GM12874 (cell line): ENCODE results near the gene CYGB.

Experiments
- TF ChIP-seq, protein P1 (sequence below): IDR thresholded peaks from 2 replicates; pipeline ENCODE4 v1.5.1; 2011; ENCODE audit warnings: low read depth, mild to moderate bottlenecking, control low read depth, low read length, moderate library complexity; ENCODE audit not compliant: insufficient read depth

CYGB gene

DNA sequence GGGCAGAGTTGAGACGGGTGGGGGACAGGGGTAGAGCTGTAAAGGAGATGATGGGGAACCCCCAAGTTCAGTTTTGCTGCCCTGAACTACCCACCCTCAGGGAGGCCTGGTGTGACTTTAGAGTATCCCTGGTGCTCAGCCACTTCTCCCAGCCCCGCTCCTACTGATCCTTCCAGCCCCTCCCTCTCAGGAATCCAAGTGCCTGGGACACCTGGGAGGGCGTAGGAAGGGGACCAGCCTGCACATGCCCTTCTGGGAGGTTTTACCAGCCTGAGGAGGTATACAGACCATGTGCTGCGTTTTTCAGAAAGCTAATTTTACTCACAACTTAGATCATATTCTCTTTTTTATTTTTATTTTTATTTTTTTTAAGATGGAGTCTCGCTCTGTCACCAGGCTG is 44.0 kb upstream of the CYGB start:
- TF ChIP-seq, protein P1, sequence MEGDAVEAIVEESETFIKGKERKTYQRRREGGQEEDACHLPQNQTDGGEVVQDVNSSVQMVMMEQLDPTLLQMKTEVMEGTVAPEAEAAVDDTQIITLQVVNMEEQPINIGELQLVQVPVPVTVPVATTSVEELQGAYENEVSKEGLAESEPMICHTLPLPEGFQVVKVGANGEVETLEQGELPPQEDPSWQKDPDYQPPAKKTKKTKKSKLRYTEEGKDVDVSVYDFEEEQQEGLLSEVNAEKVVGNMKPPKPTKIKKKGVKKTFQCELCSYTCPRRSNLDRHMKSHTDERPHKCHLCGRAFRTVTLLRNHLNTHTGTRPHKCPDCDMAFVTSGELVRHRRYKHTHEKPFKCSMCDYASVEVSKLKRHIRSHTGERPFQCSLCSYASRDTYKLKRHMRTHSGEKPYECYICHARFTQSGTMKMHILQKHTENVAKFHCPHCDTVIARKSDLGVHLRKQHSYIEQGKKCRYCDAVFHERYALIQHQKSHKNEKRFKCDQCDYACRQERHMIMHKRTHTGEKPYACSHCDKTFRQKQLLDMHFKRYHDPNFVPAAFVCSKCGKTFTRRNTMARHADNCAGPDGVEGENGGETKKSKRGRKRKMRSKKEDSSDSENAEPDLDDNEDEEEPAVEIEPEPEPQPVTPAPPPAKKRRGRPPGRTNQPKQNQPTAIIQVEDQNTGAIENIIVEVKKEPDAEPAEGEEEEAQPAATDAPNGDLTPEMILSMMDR: no peak

DNA sequence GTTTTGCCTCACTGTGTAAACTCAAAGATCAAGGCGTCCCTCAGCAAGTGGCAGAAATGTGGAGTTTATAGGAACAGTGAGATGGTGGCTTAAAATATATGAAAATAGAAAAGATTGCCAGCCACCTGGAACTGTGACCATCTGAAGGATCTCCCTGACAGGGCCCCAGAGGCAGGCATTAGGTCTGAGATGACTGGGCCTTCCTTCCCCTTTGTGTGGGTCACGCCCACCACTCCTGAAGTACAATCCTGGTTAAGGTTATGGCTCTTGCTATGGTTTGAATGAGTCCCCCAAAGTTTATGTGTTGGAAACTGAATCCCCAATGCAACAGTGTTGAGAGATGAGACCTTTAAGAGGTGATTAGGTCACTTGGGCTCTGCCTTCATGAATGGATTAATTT is 41.8 kb upstream of the CYGB start:
- TF ChIP-seq, protein P1: no peak

DNA sequence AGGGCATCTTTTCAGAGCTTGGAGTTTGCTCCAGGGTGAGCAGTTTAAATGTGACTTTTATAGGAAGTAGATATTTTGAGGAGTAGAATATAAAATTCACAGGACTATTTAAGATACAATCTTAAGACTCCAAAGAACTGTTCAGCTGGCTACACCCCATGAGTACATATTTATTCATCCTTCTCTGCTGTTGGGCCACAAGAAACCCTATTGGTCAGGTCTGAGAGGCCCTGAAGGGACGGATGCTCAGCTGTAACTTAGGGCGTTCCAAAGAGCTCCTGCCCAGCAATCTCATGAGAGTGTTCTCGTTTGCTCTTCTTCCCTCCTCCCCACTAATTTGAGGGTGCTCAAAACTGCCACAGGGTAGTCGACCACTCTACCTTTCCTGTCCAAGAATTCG is 40.9 kb upstream of the CYGB start:
- TF ChIP-seq, protein P1: no peak

DNA sequence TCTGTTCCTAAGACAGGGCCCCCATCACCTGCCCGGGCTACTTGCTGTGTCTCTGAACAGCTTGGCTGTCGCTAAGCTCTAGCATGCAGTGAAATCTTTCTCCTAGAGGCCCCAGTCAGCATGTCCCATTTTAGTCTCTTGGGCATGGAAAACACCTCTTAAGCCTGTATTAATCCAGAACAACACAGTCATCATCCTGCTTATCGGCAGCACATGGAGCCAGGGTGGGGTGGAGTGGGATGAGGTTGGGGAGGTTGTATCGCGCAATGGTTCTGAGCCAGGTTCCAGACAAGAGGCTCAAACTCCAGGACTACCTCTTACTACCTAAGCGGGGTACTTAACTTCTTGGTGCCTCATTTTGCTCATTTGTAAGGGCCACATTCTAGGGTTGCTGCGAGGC is 40.4 kb upstream of the CYGB start:
- TF ChIP-seq, protein P1: no peak

DNA sequence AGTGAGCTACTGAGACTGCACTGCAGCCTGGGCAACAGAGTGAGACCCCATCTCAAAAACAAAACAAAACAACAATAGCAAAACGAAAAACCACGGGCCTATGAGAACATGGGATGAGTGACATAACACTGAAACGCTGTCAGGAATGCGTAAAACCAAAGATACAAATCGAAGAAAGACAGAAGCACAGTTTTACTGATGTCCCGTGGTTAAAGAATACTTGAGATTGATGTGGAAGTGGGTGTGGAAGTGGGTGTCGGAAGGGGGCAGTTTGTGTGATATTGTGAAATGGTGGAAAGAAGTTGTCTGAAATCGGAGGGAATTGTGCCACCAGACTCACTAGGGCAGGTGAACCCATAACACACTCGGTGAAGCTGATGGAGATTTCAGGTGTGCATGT is 38.7 kb upstream of the CYGB start:
- TF ChIP-seq, protein P1: no peak

DNA sequence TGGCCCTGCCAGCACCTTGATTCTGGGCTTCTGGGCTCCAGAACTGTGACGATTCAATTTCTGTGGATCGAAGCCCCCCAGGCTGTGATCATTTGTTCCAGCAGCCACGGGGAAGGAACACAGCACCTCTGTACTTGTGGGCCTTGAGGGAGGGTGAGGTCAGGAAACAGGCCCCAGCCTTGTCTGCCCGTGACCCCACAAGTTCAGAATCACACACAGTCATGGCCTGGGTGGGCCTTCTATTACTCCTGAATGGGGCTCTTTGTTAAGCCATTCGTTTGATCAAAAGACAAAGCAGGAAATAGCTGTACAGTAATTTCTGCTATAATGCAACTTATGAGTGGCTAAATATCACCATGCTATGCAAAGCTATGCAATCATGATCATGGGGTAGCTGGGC is 38.1 kb upstream of the CYGB start:
- TF ChIP-seq, protein P1: no peak

DNA sequence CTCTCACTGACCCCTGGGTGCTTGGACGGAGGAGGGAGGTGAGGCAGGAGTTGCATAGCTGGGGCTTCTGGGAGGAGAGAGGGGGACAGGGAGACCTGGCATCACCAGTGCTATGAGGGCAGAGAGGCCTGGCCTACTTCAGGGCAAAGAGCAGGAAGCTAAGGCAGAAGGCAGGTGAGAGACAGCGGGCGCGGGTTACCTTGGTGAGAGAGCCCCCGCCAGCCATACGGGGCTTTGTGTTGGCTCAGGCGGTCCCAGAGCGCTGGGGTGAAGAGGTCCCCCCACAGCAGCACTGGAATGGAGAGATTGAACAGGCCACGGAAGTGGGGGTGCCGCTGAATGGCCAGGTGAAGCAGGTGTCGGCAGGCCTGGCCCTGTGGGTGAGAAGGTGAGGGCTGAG is 36.7 kb upstream of the CYGB start:
- TF ChIP-seq, protein P1: no peak

DNA sequence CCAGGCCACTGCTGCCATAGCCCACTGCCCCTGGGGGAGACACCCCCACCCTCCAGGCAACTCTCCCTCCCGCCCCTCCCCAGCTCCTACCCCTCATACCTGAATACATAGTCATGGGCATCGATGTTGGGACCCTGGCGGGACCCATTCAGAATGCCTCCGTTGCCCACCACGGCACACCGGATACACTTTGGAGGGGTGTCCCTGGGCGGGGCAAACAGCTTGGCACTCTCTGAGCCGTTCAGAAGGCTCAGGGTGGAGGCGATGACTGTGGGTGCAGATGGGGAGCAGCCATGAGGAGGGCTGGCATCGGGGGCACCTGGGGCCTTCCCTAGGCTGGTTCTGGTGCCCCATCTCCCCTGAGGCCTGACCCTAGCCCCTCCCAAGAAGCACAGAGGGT is 35.6 kb upstream of the CYGB start:
- TF ChIP-seq, protein P1: no peak
